Pons (tissue), 1 donor: Measurements from ENCODE around the gene MLLT3.

ENCODE experiments used
- DNase-seq: peaks from one replicate; pipeline ENCODE4 v3.0.0-alpha.2; 2016; ENCODE audit warnings: low spot score

MLLT3 gene

GRCh38 chr9:20625003-20625349 lies 2.7 kb upstream of the MLLT3 start:
- no peak for DNase-seq

GRCh38 chr9:20624201-20625002 lies 2.1 kb upstream of the MLLT3 start:
- peak; percentile 93 for DNase-seq

- DNase-seq = no peak
Measured at GRCh38 chr9:20623748-20624124, 1.4 kb upstream of the MLLT3 start.

GRCh38 chr9:20623021-20623747 lies 885 bp upstream of the MLLT3 start:
- peak; percentile 58 for DNase-seq

GRCh38 chr9:20621471-20622329 lies 599 bp downstream of the MLLT3 start:
- DNase-seq = peak; percentile 64

- no peak for DNase-seq
Measured at GRCh38 chr9:20620650-20621470, 1.4 kb downstream of the MLLT3 start.

- DNase-seq = peak; percentile 48
Measured at GRCh38 chr9:20619487-20620200, 2.7 kb downstream of the MLLT3 start.

GRCh38 chr9:20618361-20618802 lies 3.9 kb downstream of the MLLT3 start:
- peak; percentile 49 for DNase-seq

GRCh38 chr9:20616808-20617207 lies 5.5 kb downstream of the MLLT3 start:
- DNase-seq = no peak

GRCh38 chr9:20614602-20615216 lies 7.6 kb downstream of the MLLT3 start:
- DNase-seq = no peak

- DNase-seq = no peak
Measured at GRCh38 chr9:20611691-20612287, 10.5 kb downstream of the MLLT3 start.

- DNase-seq = no peak
Measured at GRCh38 chr9:20610591-20610990, 11.7 kb downstream of the MLLT3 start.

- DNase-seq = no peak
Measured at GRCh38 chr9:20608582-20608981, 13.7 kb downstream of the MLLT3 start.

- no peak for DNase-seq
Measured at GRCh38 chr9:20606652-20607051, 15.6 kb downstream of the MLLT3 start.

GRCh38 chr9:20604562-20604961 lies 17.7 kb downstream of the MLLT3 start:
- no peak for DNase-seq

GRCh38 chr9:20603524-20604268 lies 18.6 kb downstream of the MLLT3 start:
- DNase-seq = no peak

- DNase-seq = no peak
Measured at GRCh38 chr9:20601292-20601691, 21.0 kb downstream of the MLLT3 start.

GRCh38 chr9:20599195-20599594 lies 23.1 kb downstream of the MLLT3 start:
- no peak for DNase-seq

- no peak for DNase-seq
Measured at GRCh38 chr9:20598367-20598766, 23.9 kb downstream of the MLLT3 start.
